NCI-H748 treated with DMSO at 0.1 percent for 48 hours (cell line): ENCODE data around the gene MAD1L1.

Source experiments
- DNase-seq: peaks from one replicate; lab custom pipeline; 2025; lab: John Stamatoyannopoulos, UW

Gene MAD1L1

DNA sequence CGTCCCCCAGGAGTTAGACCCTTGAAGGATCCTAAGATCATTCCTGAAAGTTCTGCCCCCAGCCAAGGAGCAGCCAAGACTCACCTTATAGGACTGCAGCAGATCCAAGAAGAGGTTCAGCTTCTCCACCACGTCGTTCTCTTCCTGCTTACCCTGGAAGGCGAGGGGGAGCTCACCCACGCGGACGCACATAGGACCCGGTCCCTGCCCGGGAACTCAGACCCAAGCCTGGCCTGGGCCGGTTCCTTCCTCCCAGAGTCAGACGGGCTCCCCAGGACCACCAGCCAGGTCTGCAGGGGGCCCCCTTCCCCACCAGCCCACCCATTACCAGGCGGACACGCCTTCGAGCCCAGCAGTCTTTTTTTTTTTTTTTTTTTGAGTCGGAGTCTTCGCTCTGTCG lies 24.9 kb upstream of the MAD1L1 start:
- DNase-seq, result no peak

DNA sequence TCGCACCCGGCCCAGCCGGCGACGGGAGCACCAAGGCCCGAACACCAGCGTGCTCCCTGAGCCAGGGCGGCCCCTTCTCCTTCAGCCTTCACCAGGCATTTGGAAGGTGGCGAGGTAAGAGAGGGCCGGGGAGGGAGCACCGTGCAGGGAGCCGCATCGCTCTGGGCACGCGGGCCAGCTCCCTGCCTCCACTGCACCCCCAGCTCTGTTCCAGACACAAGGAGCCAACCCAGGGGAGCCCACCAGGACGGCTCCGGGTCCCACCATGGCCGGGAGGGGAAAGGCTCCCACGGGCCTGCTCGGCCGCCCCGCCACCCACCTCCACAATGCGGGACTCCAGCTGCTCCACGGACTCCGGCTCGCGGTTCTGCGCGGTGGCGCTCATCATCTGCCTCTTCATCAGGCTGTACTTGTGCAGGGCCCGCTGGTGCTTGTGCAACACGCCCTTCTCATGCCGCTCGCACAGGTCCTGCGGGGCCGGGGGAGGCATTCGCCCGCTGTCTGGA lies 24.4 kb upstream of the MAD1L1 start:
- DNase-seq, result no peak

DNA sequence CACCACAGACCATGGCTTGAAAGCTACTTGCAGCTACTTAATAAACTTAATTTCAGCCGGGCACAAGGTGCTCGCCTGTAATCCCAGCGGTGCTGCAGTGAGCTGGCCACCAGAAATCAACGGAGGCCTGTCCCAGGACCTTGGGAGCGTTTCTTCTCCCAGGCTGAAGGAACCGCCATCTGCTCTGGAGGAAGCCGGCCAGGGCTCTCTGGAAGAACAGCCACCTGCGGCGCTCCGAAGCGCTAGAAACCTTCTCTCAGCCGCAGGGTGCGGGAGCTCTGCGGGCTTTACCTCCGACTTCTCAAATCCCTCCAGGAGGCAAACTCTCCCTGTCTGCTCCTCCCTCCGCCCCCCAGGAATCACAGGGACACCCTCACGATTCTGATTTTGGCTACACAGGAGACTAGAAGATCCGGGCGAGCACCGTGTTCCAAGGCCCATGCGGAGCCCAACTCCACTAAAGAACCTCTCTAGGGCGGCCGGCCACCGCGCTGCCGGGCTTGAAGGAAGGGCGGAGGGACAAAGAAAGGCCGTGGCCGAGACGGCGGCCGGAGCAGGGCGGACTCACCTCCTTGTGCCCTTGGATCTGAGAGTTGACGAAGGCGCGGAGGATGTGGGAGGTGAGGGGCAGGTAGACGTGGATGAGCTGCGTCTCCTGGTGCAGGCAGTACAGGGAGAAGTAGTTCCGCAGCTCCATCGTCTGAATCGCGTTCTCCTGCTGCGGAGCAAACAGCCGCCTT lies 23.7 kb upstream of the MAD1L1 start:
- DNase-seq, result no peak

DNA sequence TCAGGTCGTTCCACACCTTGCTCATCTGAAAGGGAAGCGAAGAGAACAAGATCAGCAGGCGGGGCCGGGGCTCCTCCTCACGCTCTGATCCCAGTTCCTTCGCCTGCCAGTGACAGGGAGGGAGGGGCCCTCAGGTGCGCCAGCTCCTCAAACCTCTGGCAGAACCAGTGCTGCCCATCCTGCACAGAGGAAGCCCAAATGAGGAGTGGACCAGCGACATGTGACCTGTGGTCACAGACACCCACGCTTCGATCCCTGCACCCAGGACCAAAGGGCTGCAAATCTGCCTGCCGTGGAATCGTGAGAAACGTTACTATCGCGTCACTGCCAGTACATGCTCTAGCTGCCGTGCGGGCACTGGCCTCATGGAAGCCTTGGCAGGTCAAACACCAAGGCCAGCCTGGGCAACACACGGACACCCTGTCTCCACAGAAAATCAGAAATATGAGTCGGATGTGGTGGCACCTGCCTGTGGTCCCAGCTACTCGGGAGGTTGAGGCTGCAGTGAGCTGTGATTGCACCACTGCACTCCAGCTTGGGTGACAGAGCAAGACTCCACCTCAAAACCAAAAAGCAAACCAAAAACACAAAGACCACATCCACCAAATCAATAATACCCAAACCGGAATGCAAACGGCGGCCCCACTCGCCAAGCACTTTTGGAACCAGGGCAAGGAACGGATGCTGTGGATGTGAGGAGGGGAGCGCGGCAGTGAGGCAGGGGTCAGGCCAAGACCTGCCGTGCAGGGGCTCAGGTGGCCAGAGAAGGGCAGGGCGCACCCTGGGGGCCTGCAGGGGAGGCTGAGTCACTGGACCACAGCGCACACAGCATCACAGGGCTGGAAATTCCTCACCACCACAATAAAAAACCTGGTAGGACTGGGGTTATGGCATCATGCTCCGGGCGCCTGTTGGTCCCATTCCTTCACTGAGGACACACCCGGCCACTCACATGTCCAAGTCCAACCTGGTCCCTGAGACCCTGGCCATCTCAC lies 22.7 kb upstream of the MAD1L1 start:
- DNase-seq, result no peak

- no peak for DNase-seq
Observed at GRCh38 chr7:2254429-2255144, 21.8 kb upstream of the MAD1L1 start.

- DNase-seq, result no peak
Observed at GRCh38 chr7:2253525-2254244, 20.9 kb upstream of the MAD1L1 start.

DNA sequence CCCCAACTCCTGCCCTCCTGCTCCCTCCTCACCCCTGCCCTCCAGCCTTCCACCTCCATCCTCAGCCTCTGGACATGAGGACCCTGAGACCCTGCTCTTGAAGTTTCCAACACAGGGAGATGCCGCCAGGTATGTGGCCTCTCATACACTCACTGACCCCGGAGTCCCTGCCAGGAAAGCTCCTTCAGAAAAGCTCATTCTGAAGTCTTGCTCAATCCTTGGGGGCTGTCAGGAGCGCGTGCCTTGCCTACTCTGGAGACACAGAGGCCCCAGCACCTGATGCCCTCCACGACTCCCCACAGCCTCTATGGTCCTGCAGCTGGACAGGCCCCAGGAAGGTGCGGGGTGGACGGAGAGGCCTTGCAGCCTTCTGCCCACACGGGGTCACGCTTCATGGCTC lies 20.3 kb upstream of the MAD1L1 start:
- DNase-seq, result no peak

DNA sequence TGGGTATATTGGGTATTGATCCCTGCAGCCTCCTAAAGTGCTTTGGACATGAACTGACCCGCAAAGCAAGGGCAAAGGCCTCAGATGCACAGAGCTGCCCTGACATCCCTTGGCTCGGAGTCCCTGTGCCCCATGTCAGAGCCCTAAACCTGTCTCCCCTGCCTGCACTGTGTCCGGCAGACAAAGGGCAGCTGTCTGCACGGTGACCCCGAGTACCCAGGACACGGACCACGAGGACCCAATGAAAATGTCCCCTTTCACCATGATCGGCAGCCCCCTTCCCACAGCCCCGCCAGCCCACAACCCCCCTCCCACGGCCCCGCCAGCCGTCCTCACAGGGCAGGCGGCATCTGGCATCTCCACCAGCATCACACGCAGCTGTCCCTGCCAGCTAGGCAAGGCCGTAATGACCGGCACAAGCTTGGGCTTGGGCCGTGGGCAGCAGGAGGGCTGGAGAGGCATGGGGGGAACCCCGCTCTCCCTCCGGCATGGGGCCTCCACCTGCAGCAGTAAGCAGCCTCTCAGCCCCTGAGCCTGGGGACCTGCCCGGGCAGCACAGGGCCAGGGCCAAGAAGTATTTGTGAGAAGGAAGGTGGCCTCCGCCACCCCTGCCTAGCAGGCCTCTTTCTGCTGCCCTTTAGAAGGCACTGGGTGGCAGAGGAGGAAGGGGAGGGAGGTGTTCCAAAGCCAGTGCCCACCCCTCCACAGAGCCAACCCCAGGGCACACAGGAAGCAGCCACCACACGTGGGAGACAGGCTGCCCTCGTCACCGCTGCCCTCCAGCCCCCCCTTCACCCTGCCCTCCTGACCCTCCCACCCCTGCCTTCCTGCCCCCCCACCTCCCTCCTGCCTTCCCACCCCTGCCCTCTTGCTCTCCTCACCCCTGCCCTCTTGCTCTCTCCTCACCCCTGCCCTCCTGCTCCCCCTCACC lies 19.4 kb upstream of the MAD1L1 start:
- no peak for DNase-seq

DNA sequence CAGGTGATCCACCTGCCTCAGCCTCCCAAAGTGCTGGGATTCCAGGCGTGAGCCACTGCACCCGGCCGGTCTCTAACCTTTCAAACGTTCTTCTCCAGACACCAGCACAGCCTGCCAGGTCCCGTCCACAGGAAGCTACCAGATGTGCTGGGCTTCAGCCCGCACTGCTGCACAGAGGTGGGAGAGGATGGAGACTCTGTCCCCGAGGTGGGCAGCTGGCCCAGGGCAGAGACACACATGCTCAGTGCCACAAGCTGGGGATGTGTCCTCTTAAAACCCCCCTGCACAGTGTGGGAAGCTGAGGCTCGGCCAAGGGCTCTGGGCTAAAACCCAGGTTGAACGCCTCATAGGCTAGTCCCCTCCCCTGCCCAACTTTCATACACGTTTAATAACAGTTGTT lies 18.6 kb upstream of the MAD1L1 start:
- DNase-seq, result no peak

DNA sequence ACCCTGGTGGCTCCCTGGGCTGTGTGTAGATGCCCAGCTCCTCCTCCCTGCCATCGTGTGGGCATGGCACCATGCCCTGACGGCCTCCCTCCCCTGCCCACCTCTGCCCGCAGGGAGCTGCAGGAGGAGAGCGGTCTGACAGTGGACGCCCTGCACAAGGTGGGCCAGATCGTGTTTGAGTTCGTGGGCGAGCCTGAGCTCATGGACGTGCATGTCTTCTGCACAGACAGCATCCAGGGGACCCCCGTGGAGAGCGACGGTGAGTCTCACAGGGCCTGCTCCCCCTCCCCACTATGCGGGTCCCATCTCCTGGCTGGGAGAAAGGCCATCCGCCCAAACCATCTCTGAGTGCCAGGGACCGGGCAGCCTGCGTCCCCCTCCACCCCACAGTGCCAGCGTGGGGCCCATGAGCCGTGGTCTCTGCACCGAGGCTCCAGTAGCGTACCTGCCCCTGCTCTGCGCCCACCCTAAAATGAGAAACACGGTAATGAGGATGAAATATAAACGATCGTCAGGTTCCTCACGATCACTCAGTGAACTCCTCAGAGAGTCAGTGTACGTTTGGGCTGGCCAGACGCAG lies 17.1 kb upstream of the MAD1L1 start:
- DNase-seq, result no peak

DNA sequence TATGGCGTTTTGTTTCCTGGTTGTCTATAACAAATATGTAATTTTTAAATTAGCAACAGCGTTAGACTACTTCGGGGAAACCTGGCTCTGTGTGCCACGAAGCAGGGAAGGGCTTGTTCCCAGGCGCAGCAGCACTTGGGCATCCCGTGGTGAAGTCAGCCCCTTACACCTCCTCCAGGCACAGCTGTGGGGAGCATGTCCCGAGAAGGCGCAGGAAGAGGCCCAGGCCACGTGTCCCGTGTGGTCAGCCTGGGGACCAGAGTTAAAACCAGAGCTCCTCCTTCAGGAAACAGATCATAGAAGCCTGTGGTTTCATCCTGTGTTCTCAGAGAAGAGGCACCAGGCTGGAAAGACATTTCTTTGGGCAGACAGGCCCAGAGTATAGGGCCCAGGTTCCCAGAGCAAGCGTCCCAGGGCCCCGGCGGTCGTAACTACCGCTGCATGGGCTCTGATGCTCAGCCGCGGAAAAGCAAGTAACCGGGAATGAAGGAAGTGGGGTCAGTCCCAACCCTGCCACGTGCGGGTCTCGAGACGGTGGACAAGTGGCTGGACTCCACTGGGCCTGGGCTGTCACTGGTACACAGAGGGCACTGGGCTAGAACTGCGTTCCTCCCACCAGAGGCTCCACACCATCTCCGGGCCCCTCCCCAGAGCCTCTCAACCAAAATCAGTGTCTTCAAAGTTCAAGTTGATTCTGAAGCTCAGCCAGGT lies 16.4 kb upstream of the MAD1L1 start:
- DNase-seq, result no peak

DNA sequence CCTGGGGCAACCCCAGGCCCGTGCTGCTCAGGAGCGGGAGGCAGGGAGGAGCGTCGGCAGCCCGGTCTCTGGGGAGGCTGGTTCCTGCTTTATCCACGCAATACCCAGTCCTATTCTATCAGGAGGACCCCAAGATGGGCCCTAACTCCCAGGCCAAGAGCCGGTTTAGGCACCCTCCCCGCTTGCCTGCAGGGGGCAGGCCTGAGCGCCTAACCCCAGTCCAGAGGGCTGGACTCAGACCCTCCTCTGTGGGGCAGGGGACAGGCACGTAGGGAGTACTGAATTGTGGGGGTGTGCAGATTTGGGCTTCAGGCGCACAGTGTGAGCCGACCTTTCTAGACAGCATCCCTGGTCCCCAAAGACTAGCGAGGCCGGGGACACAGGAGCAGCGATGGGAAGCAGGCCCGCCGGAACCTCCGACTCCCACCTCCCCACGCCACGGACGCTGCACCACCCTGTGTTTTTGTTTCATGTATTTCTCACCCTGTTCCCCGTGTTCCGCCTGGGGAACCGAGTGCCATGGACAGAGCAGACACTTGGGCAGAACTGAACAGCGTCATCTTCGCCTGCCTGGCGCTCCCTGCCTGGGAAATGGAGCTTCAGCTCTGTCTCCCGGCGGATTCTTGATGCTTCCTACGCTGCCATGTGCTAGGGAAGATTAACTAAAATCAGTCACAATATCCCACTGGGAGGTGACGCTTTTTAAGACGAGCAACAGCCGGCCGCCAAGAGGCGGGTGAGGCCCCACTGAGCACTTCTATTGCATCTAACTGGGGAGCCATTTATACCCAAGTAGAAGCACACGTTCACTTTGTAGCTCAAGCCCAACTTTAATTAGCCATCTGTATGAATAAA lies 14.6 kb upstream of the MAD1L1 start:
- no peak for DNase-seq

- no peak for DNase-seq
Observed at GRCh38 chr7:2245883-2246675, 13.3 kb upstream of the MAD1L1 start.

GRCh38 chr7:2244404-2244995 lies 11.8 kb upstream of the MAD1L1 start:
- DNase-seq, result no peak

DNA sequence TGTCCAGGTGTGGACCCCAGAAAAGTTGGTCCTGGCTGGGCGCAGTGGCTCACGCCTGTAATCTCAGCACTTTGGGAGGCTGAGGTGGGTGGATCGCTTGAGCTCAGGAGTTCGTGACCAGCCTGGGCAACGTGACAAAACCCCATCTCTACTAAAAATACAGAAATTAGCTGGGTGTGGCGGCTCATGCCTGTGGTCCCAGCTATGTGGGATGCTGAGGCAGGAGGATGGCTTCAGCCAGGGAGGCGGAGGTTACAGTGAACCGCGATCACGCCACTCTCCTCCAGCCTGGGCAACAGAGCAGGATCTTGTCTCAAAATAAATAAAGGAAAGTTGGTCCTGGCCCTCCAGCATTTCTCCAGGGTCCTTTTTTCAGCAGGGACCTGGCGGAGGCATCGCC lies 10.7 kb upstream of the MAD1L1 start:
- no peak for DNase-seq

DNA sequence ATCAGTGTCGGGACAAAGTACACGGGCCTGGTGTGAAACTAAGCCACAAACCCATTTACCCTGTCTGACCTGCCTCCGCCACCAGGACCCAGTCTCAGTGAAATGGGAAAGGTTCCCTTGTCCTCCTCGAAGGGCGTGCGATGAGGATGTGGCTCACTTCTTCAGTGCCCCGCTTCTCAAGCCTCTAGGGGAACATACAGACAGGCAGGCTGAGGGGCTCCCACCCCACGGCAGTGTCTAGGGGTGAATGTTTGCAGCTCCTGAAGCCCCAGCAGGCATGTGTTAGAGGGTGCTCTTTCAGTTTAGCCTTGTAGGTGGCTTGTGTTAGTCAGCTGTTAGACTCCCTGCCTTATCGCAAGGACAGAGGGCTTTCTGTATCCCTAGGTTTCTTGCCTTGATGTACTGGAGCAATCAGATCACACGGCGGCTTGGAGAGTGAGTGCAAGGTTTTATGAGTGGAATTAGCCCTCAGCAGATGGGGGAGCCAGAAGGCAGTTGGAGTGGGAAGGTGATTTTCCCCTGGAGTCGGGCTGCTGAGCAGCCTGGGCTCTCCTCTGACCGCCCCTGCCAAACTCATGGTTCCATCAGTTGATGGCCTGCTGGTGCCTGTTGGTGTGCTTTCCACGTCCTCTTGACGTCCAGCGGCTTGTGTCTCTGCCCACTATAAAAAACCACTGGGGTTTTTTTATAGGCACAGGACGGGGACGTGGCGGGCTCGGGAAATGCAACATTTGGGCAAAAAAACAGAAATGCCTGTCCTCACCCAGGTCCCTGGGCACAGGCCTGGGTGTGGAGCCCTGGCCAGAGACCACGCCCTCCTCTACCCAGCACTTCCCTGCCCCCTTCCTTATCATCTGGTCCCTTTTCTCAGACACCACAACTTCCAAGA lies 10.0 kb upstream of the MAD1L1 start:
- no peak for DNase-seq
